ENCODE measurements around the gene GOLGA8M. TPM values are rescaled to one million over a fixed set of nuclear protein-coding genes. Genes with fewer than 3 reads are reported as not detected.
"Not testable (repeated sequence)": the region's sequence is repeated elsewhere in the genome, so short reads cannot be mapped to it uniquely, and the experiment has no call there.

GOLGA8M gene
- total RNA-seq, 1 experiment from 2014 or later: 0.79 TPM

DNA sequence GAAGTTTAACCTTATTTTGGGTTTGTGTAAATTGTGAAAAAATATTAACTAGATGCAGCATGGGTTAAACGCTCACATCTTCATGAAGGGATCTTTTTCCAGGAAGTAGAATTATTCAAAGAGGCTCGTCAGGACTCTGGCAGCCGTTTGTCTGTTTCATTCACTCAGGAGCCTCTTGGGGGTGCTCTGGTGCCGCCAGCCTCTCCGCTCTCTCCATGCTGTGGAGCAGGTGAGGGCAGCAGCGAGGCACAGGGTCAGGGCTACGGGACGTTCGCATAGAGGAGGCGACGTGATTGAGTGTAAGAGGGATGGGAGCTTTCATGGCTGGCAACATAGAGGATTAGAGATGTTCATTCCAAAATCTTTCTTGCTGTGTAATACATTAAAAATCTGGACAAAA lies 48.5 kb downstream of the GOLGA8M start:
- DNase-seq (ENCODE audit: low spot score): not testable (repeated sequence)

DNA sequence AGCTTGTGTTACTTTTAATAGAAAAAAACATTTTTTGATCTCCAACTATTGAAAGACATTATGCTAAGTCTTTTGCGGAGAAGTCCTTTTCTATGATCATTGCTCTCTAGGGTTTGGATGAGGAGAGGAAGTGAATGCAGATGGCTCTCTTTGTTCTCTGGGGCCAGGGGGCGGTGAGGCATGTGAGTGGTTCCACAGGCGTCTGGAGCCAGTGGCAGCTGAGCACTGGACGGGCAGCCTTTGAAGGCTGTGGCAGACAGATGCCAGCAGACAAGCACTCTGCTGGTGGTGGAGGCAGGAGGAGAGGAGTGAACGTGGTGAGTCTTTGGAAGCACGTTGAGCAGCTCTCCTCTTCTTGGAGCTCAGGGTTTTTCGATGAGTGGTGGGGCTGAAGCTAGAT lies 51.5 kb downstream of the GOLGA8M start:
- not testable (repeated sequence) for DNase-seq (ENCODE audit: low spot score)

DNA sequence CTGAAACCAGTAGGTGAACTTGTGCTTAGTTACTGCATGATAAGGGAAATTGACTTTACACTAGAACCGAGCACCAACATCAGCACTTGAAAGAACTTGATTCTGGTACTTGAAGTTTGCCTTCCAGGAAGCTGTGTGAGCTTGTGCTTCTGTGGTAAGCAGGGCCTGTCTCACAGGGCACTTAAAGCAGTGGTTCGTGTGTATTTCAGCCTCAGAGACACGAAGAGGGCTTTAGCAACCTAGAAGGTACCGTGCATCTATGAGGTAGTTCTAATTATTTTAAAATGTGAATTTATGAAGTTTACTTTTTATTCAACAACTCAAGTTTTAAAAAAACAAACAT lies 56.2 kb downstream of the GOLGA8M start:
- DNase-seq (ENCODE audit: low spot score): not testable (repeated sequence)

DNA sequence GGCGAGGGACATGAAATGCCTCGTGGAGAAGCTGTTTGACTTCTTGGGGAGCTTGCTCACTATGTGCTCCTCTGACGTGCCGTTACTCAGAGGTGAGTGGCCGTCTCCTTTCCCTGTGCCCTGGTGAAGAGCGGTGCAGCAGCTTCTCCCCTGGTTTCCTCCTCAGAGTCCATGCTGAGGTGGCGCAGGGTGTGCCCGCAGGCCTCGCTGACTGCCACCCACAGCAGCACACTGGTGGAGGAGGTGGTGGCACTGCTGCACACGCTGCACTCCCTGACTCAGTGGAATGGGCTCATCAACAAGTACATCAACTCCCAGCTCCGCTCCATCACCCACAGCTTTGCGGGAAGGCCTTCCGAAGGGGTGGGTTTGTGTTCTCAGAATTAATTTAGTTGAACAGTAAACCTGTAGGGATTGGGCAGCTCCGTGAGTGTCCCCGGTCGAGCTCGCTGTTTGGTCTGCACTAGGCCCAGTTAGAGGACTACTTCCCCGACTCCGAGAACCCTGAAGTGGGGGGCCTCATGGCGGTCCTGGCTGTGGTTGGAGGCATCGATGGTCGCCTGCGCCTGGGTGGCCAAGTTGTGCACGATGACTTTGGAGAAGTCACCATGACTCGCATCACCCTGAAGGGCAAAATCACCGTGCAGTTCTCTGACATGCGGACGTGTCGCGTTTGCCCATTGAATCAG lies 56.7 kb downstream of the GOLGA8M start:
- DNase-seq (ENCODE audit: low spot score): not testable (repeated sequence)

DNA sequence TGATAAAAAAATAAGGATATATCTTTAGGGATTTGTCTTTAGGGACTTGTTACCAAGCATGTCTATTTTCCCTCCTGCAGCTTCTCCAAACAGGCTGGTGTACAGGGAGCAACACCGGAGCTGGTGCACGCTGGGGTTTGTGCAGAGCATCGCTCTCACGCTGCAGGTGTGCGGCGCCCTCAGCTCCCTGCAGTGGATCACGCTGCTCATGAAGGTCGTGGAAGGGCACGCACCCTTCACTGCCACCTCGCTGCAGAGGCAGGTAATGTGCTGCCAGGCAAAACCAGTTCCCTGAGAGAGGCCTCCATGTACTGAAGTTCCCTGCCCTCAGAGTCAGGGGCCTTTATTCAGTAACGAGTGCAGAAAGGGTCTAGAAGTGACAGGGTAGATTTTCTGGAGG lies 58.0 kb downstream of the GOLGA8M start:
- DNase-seq (ENCODE audit: low spot score): not testable (repeated sequence)

DNA sequence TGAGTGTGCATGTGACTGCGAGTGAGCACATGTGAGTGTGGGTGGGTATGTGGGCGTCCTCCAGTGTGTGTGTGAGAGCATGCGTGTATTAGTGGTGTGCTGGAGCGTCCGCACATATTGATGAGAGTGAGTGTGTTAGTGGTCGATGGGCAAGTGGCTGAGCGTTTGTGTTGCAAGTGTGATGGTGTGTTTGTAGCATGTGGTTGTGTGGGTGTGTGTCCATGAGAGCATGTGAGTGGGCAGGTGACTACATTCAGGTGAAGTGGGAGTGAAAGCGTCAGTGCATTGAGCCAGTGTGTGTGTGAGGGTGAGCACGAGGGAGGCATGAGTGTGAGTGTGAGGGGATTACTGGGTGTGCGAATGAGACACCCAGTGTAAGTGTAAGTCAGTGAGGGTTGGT lies 59.7 kb downstream of the GOLGA8M start:
- DNase-seq (ENCODE audit: low spot score): not testable (repeated sequence)

Other genes with a start within 250 kb of the GOLGA8M start
- gene GOLGA8G, start 179.4 kb downstream of the GOLGA8M start, total RNA-seq (2014; rRNA removed; shearing (Covaris generic)): not detected in 2 replicates
- not detected in 2 replicates for gene GOLGA6L25, start 158.9 kb downstream of the GOLGA8M start, total RNA-seq (2014; rRNA removed; shearing (Covaris generic))
- gene GOLGA6L7, start 136.2 kb upstream of the GOLGA8M start, total RNA-seq (2014; rRNA removed; shearing (Covaris generic)): not detected in 2 replicates
- gene APBA2, start 173.6 kb upstream of the GOLGA8M start, total RNA-seq (2014; rRNA removed; shearing (Covaris generic)): 25.7 and 34.8 TPM in 2 replicates